AG09319 (cell line): ENCODE results near the gene MAP3K10.

Source experiments
- DNase-seq: peaks from one replicate; pipeline ENCODE4 v3.0.0-alpha.2; 2010; ENCODE audit warnings: low read depth; ENCODE audit errors: extremely low read depth
- CTCF ChIP-seq: IDR thresholded peaks from 2 replicates; pipeline ENCODE4 v1.5.1; 2011; ENCODE audit warnings: low read depth, mild to moderate bottlenecking, inconsistent platforms, low read length, moderate library complexity

The MAP3K10 gene

GRCh38 chr19:40256512-40256911 is 65.3 kb downstream of the MAP3K10 start:
- DNase-seq = no peak
- TF ChIP-seq CTCF = no peak

GRCh38 chr19:40257096-40257517 is 65.9 kb downstream of the MAP3K10 start:
- DNase-seq = no peak
- TF ChIP-seq CTCF = no peak

GRCh38 chr19:40261631-40262030 is 70.4 kb downstream of the MAP3K10 start:
- TF ChIP-seq CTCF = no peak
- DNase-seq = no peak

DNA sequence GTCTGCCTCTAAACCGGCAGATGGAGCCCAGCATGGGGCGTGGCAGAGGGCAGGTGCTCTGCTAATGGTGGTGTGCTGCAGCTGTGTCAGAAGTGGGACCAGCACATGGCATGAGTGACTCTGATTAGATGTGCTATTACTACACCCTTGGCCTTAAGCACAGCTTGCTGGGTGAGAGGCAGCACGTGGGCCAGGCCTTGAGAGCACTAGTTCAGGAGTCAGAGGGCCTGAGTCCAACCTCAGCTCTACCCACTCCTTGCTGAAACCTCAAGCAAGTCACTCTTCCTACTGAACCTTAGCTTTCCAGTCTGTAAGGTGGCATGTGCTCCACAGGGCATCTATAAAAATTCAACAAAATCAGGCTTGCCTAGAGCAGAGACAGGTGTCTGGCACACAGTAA is 71.2 kb downstream of the MAP3K10 start:
- no peak for TF ChIP-seq CTCF
- DNase-seq = no peak

DNA sequence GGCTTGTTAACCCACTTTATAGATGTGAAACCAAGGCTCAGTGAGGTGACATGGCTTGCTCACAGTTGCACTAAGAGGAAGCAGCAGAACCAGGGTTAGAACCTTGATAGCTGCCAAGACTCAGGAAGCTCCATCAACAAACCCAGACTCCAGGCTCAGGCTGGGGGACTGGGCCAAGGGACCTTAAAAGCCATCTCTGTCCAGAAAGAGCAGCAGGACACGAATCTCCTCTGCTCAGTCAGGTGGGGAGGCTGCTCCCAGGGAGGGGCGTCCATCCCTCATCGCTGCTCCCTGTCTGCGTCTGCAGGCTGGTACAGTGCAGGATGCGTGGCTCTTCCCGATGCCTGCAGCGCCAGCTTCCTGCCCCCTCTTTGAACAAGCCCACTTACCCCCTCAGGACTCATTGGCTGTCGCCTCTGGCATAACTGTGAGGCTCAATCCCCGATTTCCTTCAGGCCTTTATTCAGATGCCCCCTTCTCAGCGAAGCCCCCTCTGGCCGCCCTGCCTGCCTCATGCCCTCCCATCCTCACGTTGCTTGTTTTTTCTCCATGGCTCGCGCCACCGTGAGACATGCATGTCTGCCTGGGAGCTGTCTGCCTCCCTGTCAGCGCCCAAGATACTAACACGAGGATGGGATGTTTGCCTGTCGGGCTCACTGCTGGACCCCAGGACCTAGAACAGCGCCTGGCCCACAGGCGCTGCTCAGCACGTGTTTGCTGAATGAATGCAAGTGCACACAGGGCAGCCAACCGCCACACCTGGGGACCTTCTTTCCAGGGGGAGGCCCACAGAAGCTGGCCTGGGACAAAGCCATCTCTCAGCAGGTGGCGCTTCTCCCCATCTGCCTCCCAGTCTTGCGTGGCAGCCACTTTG is 72.5 kb downstream of the MAP3K10 start:
- TF ChIP-seq CTCF = no peak
- DNase-seq = no peak

- DNase-seq = no peak
Observed at GRCh38 chr19:40264314-40265054, 73.3 kb downstream of the MAP3K10 start.

More at GRCh38 chr19:40264314-40265054, 73.3 kb downstream of the MAP3K10 start:
- TF ChIP-seq CTCF = no peak
